HEK293T (cell line): ENCODE results near the gene EFCC1.

Experiments
- ARNT ChIP-seq: fragments of 450-650 bp; IDR thresholded peaks from 2 replicates; pipeline ENCODE4 v1.6.1; 2017; ENCODE audit warnings: mild to moderate bottlenecking
- BHLHE40 ChIP-seq: fragments of 450-650 bp; IDR thresholded peaks from 2 replicates; pipeline ENCODE4 v1.6.1; 2016; ENCODE audit warnings: mild to moderate bottlenecking, moderate library complexity, borderline replicate concordance
- CTBP1 ChIP-seq: fragments of 450-650 bp; IDR thresholded peaks from 2 replicates; pipeline ENCODE4 v1.6.1; 2016; ENCODE audit warnings: borderline replicate concordance
- ELF4 ChIP-seq: fragments of 450-650 bp; IDR thresholded peaks from 2 replicates; pipeline ENCODE4 v1.6.1; 2017; ENCODE audit warnings: antibody characterized with exemption
- FOXA1 ChIP-seq: fragments of 450-650 bp; IDR thresholded peaks from 2 replicates; pipeline ENCODE4 v1.6.1; 2016; ENCODE audit warnings: mild to moderate bottlenecking
- FOXK2 ChIP-seq: fragments of 450-650 bp; IDR thresholded peaks from 2 replicates; pipeline ENCODE4 v1.6.1; 2016; ENCODE audit warnings: mild to moderate bottlenecking
- FOXM1 ChIP-seq: fragments of 450-650 bp; IDR thresholded peaks from 2 replicates; pipeline ENCODE4 v1.6.1; 2017; ENCODE audit warnings: mild to moderate bottlenecking, borderline replicate concordance
- HDGF ChIP-seq: fragments of 450-650 bp; IDR thresholded peaks from 2 replicates; pipeline ENCODE4 v1.6.1; 2017; ENCODE audit warnings: antibody characterized with exemption, borderline replicate concordance
- L3MBTL2 ChIP-seq: fragments of 450-650 bp; conservative IDR thresholded peaks from 2 replicates; pipeline ENCODE4 v1.6.1; 2016; ENCODE audit warnings: mild to moderate bottlenecking
- NFRKB ChIP-seq: fragments of 450-650 bp; IDR thresholded peaks from 2 replicates; pipeline ENCODE4 v1.6.1; 2016; ENCODE audit warnings: mild to moderate bottlenecking, moderate library complexity
- SP1 ChIP-seq: fragments of 450-650 bp; IDR thresholded peaks from 2 replicates; pipeline ENCODE4 v1.6.1; 2017
- SUZ12 ChIP-seq: fragments of 450-650 bp; IDR thresholded peaks from 2 replicates; pipeline ENCODE4 v1.6.1; 2016; ENCODE audit warnings: mild to moderate bottlenecking
- ZNF384 ChIP-seq: fragments of 450-650 bp; IDR thresholded peaks from 2 replicates; pipeline ENCODE4 v1.6.1; 2016

GRCh38 chr3:129007792-129008191 is 6.7 kb downstream of the EFCC1 start:
- no peak for TF ChIP-seq BHLHE40
- TF ChIP-seq ZNF384: no peak
- no peak for TF ChIP-seq SP1
- no peak for TF ChIP-seq FOXA1
- TF ChIP-seq HDGF: no peak
- no peak for TF ChIP-seq ARNT
- TF ChIP-seq L3MBTL2: no peak
- no peak for TF ChIP-seq FOXM1
- no peak for TF ChIP-seq FOXK2
- no peak for TF ChIP-seq SUZ12
- TF ChIP-seq ELF4: no peak
- TF ChIP-seq NFRKB: no peak
- no peak for TF ChIP-seq CTBP1
